ENCODE data around the gene ROCK2. TPM values are rescaled to one million over a fixed set of nuclear protein-coding genes. Genes with fewer than 3 reads are reported as not detected.
"Not testable (repeated sequence)": the region's sequence is repeated elsewhere in the genome, so short reads cannot be mapped to it uniquely, and the experiment has no call there.

ROCK2 gene
- total RNA-seq, 1 experiment from 2014 or later = 44.6 TPM

- peak; percentile 81 for DNase-seq (ENCODE audit: low spot score)
These were observed 157.3 kb downstream of the ROCK2 start for GRCh38 chr2:11187083-11187619.

DNA sequence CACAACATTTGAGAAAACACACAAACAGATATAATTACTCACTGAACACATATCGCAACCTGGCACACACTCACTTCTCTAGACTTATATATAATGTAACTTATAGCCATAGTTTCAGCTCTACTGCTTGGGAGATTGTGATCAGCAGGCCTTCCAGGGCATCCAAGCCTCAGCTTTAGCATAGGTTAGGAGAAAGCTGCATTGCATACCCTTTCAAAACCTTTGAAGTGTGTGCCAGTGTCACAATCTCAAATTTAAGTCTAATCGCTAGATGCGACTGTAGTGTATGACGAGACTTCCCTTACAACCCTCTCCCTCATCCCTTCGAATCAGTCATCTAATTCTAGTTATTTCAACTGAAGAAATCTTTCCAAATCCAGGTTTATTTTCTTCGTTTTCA, 158.3 kb downstream of the ROCK2 start:
- DNase-seq (ENCODE audit: low spot score) = no peak

- no peak for DNase-seq (ENCODE audit: low spot score)
These were observed 161.5 kb downstream of the ROCK2 start for GRCh38 chr2:11182951-11183350.

DNA sequence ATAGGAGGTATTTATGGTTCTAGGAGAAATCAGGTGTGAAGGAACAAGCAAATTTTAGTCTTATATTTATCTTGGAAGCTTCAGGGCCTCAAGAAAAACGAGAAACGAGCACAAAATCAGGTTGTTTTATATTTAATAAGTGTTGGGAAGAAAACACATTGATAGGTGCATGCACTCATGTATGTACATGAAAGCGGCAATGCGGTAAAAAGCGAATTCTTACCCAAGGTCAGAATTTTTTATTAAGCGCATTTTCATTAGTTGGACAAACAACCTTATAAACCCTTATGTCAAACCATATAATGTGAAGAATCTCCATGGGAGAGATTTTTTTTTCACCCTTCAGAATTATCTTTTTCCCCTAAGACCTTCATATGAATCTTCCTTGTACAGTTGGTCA, 163.8 kb downstream of the ROCK2 start:
- DNase-seq (ENCODE audit: low spot score) = no peak

DNA sequence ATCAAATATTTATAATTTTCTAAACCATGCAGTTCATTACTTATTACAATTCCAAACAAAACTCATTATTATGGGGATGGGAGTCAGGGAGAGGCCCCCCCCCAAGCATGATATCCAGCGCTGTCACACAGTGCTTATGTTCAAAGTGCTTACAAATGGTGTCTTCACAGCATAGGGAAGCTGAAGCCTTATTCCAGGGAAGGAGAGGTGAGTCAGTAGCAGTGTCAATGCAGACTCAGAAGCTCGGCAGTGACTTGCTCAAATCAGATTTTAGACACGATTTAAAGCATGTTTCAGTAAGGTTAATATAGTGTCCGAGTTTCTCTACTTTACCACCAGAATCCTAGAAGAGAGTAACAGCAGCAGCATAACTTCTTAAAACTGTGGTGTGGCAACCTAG, 164.5 kb downstream of the ROCK2 start:
- DNase-seq (ENCODE audit: low spot score) = no peak

DNA sequence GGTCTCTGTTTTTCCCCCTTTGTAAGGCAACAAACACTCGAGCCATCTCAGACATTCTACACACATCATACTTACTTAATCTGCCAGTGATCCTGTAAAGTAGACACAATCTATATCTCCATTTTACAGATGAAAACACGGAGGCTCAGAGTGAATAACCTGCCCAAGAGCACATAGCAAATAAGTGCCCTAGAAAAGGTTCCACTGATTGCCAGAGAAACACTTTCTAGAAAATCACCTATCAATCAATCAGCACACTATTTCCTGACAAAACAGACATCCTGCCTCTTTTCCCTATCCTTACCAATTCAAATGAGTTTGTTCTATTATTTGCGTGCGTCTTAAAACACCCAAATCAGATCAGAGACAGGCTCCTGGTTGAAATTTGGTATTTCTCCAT, 165.2 kb downstream of the ROCK2 start:
- no peak for DNase-seq (ENCODE audit: low spot score)

- DNase-seq (ENCODE audit: low spot score) = no peak
These were observed 166.4 kb downstream of the ROCK2 start for GRCh38 chr2:11177871-11178690.

DNA sequence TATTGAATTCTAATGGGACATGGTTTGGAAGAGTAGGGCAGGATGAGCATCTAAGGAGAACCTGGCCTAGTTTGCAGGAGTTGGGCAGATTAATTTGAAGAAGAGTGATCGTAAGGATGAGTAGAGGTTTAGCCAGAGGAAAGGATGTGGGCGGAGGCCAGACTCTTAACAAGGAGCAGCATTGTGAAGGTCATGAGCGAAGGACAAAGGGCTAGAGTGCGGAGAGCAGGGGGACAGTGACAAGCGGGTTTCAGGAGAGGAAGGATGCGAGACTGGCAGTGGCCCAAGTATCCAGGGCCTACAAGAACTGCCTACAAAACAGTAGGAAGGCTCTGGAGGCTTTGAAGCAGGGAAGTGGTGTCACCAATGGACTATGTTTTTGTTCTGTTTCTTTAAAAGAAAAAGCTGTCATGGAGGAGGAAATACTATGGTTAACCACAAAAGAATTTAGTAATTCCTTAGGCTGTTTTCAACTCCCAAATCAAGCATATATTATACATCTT, 169.1 kb downstream of the ROCK2 start:
- DNase-seq (ENCODE audit: low spot score) = peak; percentile 74

DNA sequence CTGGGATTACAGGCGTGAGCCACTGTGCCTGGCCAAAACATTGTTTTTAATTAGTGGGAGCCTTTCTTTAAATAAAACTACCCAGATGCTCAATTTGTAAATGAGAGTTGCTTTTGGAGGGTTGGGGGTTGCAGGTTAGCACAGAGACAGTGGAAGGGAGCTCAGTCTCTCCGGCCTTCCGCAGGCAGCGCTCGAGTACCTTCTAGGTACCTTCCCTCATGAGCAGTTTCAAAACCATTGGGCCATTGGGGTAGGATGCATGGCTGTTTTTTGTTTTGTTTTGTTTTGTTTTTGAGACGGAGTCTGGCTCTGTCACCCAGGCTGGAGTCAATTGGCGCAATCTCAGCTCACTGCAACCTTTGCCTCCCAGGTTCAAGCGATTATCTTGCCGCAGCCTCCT, 170.2 kb downstream of the ROCK2 start:
- DNase-seq (ENCODE audit: low spot score) = no peak

GRCh38 chr2:11169333-11169732, 175.1 kb downstream of the ROCK2 start:
- DNase-seq (ENCODE audit: low spot score) = no peak

DNA sequence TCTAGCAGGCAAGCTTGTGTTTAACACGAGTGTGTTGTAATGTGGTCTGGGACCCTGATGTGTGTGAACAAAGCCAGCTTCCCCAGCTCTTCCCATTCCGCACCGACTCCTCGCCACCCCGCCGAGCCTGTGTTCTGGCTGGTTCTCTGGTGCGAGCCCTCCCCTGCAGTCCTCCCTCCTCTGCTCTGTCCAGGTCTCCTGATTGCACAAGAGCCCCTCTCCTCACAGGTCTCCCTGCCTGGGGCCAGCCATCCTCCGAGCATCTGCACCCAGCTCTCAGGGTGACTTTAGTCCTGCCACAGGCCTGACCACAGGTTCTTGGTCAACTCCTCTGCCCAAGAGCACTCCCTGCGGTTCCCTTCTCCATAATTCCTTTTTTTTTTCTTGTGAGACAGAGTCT, 175.9 kb downstream of the ROCK2 start:
- no peak for DNase-seq (ENCODE audit: low spot score)

DNA sequence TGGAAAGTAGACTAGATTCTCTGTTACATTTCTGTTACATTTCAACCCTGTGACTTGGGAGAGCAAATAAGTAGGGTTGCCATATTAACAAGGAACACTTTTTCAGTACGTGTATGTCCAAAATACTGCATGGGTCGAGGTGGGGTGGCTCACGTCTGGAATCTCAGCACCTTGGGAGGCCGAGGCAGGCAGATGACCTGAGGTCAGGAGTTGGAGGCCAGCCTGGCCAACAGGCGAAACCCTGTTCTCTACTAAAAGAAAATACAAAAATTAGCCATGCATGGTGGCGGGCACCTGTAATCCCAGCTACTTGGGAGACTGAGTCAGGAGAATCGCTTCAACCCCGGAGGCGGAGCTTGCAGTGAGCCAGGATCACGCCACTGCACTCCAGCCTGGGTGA, 178.0 kb downstream of the ROCK2 start:
- DNase-seq (ENCODE audit: low spot score) = no peak

DNA sequence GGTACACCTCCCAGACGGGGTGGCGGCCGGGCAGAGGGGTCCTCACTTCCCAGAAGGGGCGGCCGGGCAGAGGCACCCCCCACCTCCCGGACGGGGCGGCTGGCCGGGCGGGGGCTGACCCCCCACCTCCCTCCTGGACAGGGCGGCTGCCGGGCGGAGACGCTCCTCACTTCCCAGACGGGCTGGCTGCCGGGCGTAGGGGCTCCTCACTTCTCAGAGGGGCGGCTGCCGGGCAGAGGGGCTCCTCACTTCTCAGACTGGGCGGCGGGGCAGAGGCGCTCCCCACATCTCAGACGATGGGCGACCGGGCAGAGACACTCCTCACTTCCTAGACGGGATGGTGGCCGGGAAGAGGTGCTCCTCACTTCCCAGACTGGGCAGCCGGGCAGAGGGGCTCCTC, 179.4 kb downstream of the ROCK2 start:
- not testable (repeated sequence) for DNase-seq (ENCODE audit: low spot score)

GRCh38 chr2:11163439-11164317, 180.8 kb downstream of the ROCK2 start:
- no peak for DNase-seq (ENCODE audit: low spot score)

GRCh38 chr2:11161747-11162146, 182.7 kb downstream of the ROCK2 start:
- no peak for DNase-seq (ENCODE audit: low spot score)

GRCh38 chr2:11160731-11161455, 183.5 kb downstream of the ROCK2 start:
- DNase-seq (ENCODE audit: low spot score) = no peak

- DNase-seq (ENCODE audit: low spot score) = no peak
These were observed 184.2 kb downstream of the ROCK2 start for GRCh38 chr2:11160256-11160655.

DNA sequence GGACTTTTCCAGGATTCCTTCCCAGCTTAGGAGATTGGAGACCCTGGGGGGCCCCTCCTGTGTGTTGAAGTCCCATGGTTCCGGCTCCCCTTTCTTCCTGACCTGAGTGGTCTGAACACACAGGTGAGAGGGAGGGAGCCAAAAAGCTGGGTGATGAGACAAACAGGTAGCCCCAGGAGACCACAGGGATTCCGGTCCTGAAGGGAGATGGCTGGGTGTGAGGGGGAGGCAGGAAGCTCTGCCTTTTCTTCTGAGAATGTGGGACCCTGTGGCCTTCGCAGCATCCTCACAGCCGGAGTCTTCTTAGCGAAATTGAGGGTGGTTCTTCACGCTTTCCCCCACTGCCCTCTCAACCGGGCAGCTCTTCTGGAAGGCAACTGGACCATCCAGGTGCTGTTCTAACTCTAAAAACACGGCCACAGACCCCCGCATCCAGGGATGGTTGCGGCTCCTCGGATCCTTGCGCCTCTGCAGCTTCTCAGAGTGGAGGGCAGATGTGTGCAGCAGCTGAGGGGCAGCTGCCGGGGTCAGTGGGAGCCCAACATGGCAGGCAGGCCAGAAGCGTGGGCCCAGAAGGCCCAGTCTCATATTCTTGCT, 184.8 kb downstream of the ROCK2 start:
- no peak for DNase-seq (ENCODE audit: low spot score)

DNA sequence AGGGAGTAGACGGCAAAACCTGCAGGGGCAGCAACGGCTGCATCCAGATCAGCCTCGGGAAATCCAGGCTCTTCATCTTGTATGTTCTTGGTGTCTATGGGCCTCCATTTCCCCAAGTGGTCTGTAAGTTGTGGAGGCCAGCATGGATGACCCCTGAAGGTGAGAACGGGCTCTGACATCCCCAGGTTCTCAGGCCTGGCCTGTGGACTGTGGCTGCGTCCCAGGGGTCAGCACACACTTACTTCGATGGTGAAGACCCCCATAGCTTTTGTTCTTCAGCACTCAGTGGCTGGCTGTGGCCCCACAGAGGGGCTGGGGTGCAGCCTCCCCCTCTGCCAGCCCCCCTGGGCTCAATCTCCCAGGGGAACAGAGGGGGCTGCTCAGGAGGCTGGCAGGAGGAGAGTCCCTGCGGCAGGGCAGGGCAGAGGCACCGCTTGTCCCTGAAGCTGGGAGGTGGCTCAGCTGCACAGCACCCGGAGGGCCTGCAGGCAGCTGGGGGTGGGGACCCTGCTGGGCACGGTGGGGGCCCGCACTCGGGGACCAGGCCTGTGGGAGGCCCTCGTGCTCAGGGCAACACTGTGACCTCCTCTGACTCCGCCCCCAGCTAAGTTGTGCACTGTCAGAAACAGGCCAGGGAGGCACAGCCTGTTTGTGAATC, 185.4 kb downstream of the ROCK2 start:
- DNase-seq (ENCODE audit: low spot score) = no peak

DNA sequence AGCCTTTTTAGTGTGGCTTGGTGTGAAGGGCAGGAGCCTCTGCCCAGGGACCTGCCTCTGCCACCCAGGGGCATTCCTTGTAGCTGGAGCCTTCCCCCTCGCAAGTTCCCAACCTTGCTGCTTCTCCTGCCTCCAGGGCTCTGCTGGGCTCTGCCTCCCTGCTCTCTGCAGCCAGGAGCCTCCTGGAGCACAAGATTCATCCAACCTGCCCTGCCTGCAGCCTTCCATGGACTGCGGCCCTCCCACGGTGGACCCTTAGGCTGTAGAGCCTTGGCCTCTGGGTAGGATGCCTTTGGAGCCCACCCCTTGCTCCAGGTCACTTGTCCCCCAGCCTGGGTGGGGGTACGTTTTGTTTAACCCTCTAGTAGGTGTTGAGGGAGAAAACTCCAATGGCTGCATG, 186.7 kb downstream of the ROCK2 start:
- no peak for DNase-seq (ENCODE audit: low spot score)

DNA sequence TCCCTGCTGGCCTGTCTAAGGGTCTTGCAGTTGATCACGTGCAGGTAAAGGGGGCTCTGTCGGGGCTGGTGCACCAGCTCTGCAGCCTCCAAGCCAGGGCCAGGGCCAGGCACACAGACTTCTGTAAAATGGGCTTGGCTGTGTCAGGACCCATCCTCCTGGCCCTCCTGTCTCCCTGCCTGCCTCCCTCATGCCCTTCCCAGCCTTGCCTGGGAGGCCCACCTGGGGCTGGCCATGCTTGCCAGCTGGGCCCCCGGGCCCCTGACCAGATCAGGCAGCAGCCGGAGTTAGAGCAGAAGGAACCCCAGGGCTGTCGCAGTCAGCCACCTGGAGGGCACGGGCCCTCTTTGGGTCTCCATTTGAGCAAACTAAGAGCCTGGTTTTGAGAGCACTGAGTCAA, 187.1 kb downstream of the ROCK2 start:
- no peak for DNase-seq (ENCODE audit: low spot score)

Measured in A172 (cell line).